CD8-positive, alpha-beta memory T cell (primary cell): ENCODE measurements around the gene FDPS. TPM values are rescaled to one million over a fixed set of nuclear protein-coding genes. Genes with fewer than 3 reads are reported as not detected.

ENCODE experiments used
- CTCF ChIA-PET: fragments of 350-600 bp; sonication (Branson Sonifier 250); formaldehyde crosslinking; loops from one replicate; lab custom pipeline; 2021; ENCODE audit warnings: antibody characterized with exemption; lab: Charles Lee
- POLR2A ChIA-PET: fragments of 350-600 bp; sonication (Branson Sonifier 250); formaldehyde crosslinking; loops from one replicate; lab custom pipeline; 2021; ENCODE audit warnings: antibody characterized with exemption; lab: Charles Lee
- DNase-seq, 5 donors: peaks; one replicate each; pipeline versions ENCODE4 v3.0.0 to v3.0.0-alpha.2; 2020 to 2022; ENCODE audit warnings: mixed read lengths in 1 of 5
- H3K27ac ChIP-seq: one replicate; pipeline ENCODE4 v1.7.0; 2013; ENCODE audit warnings: low read depth, mild to moderate bottlenecking, low read length, moderate library complexity
- H3K27me3 ChIP-seq: 2 replicates; pipeline ENCODE4 v1.7.0; 2013; ENCODE audit warnings: low read length, mild to moderate bottlenecking; ENCODE audit not compliant: insufficient read depth, poor library complexity, severe bottlenecking
- H3K36me3 ChIP-seq: 2 replicates; pipeline ENCODE4 v1.7.0; 2013; ENCODE audit warnings: mild to moderate bottlenecking, low read length, moderate library complexity; ENCODE audit not compliant: insufficient read depth
- H3K4me1 ChIP-seq: 2 replicates; pipeline ENCODE4 v1.7.0; 2013; ENCODE audit warnings: mild to moderate bottlenecking, low read length, moderate library complexity; ENCODE audit not compliant: insufficient read depth
- H3K4me3 ChIP-seq: 2 replicates; pipeline ENCODE4 v1.7.0; 2013; ENCODE audit warnings: mild to moderate bottlenecking, low read length
- H3K9me3 ChIP-seq: 2 replicates; pipeline ENCODE4 v1.7.0; 2013; ENCODE audit warnings: mild to moderate bottlenecking, low read length
- H3K27ac Mint-ChIP-seq, 8 donors: one replicate each; pipeline ENCODE4 v1.8.0; 2020 to 2021; ENCODE audit warnings: mixed read lengths in 8 of 8, mild to moderate bottlenecking in 6 of 8, inconsistent platforms in 3 of 8, moderate library complexity in 3 of 8
- H3K27me3 Mint-ChIP-seq, 2 donors: one replicate each; pipeline ENCODE4 v1.8.0; 2020 to 2021; ENCODE audit warnings: mixed read lengths in 2 of 2, mild to moderate bottlenecking in 1 of 2, moderate library complexity in 1 of 2
- H3K36me3 Mint-ChIP-seq, 3 donors: one replicate each; pipeline ENCODE4 v1.8.0; 2020 to 2021; ENCODE audit warnings: mixed read lengths in 3 of 3, inconsistent platforms in 1 of 3, mild to moderate bottlenecking in 1 of 3
- H3K4me1 Mint-ChIP-seq, 3 donors: one replicate each; pipeline ENCODE4 v1.8.0; 2020 to 2021; ENCODE audit warnings: mixed read lengths in 3 of 3, inconsistent platforms in 1 of 3, mild to moderate bottlenecking in 1 of 3
- H3K4me3 Mint-ChIP-seq, 7 donors: one replicate each; pipeline ENCODE4 v1.8.0; 2020 to 2021; ENCODE audit warnings: mixed read lengths in 7 of 7, mild to moderate bottlenecking in 6 of 7, moderate library complexity in 4 of 7, inconsistent platforms in 2 of 7
- H3K9me3 Mint-ChIP-seq, 5 donors: one replicate each; pipeline ENCODE4 v1.8.0; 2020 to 2022; ENCODE audit warnings: mixed read lengths in 5 of 5, mild to moderate bottlenecking in 3 of 5, moderate library complexity in 2 of 5, inconsistent platforms in 1 of 5
- polyA plus RNA-seq: library from polyadenylated mRNA; unstranded; fragments of 300-500 nt; fragmentation: Illumina TruSeq; gene quantifications from one replicate; pipeline ENCODE4 v1.2.3, GENCODE V29; 2021
- total RNA-seq, 2 experiments: library from RNA; stranded (reverse); gene quantifications; one replicate each; pipeline ENCODE4 v1.2.3, GENCODE V29; 2021

Gene FDPS
- total and polyA plus RNA-seq, 3 experiments from 2014 or later = 126 to 199 (median 194) TPM

DNA sequence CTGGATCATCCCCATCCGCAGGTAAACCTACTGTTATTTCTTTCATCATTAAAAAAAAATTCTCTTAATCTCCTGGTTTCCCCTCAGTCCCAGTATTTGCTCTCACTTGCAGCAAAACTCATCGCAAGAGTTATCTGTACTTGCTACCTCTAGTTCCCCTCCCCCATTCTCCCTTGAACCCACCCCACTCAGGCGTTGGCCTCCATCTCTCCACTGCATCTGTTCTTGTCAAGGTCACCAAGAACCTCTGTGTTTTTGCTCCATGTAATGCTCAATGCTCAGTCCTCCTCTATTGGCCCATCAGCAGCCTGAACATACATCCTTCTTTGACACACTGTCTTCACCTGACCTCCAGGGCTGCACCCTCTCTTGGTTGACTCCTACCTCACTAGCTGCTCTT, 12.0 kb upstream of the FDPS start:
- Mint-ChIP-seq H3K27me3 (peaks cover 23 to 36% of the 10 kb centered on the region in 2 donors), H3K9me3 (no peaks in the 10 kb centered on the region), H3K27ac (no peak overlapping the region), H3K4me3 (no peak overlapping the region), H3K4me1 (peaks cover 0 to 5% (median 3%) of the 10 kb centered on the region in 3 donors), H3K36me3 (no peaks in the 10 kb centered on the region)
- no peak overlapping the region for H3K4me3 ChIP-seq
- no peaks in the 10 kb centered on the region for H3K4me1 ChIP-seq
- H3K27me3 ChIP-seq = no peaks in the 10 kb centered on the region
- DNase-seq = no peak
- POLR2A ChIA-PET = no interaction called here
- no peaks in the 10 kb centered on the region for H3K36me3 ChIP-seq
- CTCF ChIA-PET = interaction anchor here (0.6 kb wide), 1 partner anchor 16 kb away, joined by 3 read pairs; no protein-coding TSS in a partner anchor
- no peak overlapping the region for H3K27ac ChIP-seq
- no peaks in the 10 kb centered on the region for H3K9me3 ChIP-seq

GRCh38 chr1:155297384-155297783, 11.3 kb upstream of the FDPS start:
- H3K27me3 ChIP-seq = no peaks in the 10 kb centered on the region
- Mint-ChIP-seq H3K27ac (no peak overlapping the region), H3K4me3 (no peak overlapping the region), H3K27me3 (peaks cover 22 to 36% of the 10 kb centered on the region in 2 donors), H3K9me3 (no peaks in the 10 kb centered on the region), H3K36me3 (no peaks in the 10 kb centered on the region), H3K4me1 (peaks cover 0 to 5% (median 3%) of the 10 kb centered on the region in 3 donors)
- no peaks in the 10 kb centered on the region for H3K36me3 ChIP-seq
- POLR2A ChIA-PET = no interaction called here
- H3K27ac ChIP-seq = no peak overlapping the region
- H3K4me3 ChIP-seq = no peak overlapping the region
- H3K9me3 ChIP-seq = no peaks in the 10 kb centered on the region
- DNase-seq = no peak
- H3K4me1 ChIP-seq = no peaks in the 10 kb centered on the region
- CTCF ChIA-PET = interaction anchor here (0.6 to 1.0 kb wide), 4 partner anchors 17 to 25 kb away, joined by 3 to 5 read pairs (median 4); no protein-coding TSS in a partner anchor

GRCh38 chr1:155300024-155300423, 8.6 kb upstream of the FDPS start:
- DNase-seq = no peak
- peaks cover 16 to 29% of the 10 kb centered on the region in 2 donors for H3K27me3 Mint-ChIP-seq
- Histone ChIP-seq H3K4me3 (no peak overlapping the region), H3K27me3 (no peaks in the 10 kb centered on the region), H3K4me1 (no peaks in the 10 kb centered on the region), H3K9me3 (no peaks in the 10 kb centered on the region), H3K36me3 (no peaks in the 10 kb centered on the region), H3K27ac (no peak overlapping the region)
- ChIA-PET CTCF (interaction anchor here (1.4 to 1.5 kb wide), 2 partner anchors 8 to 23 kb away, joined by 4 to 5 read pairs; partner anchors contain the start of gene FDPS), POLR2A (no interaction called here)
- no peak overlapping the region for H3K4me3 Mint-ChIP-seq
- H3K36me3 Mint-ChIP-seq = peaks cover 0 to 1% (median 0%) of the 10 kb centered on the region in 3 donors
- no peak overlapping the region for H3K27ac Mint-ChIP-seq
- H3K9me3 Mint-ChIP-seq = peaks cover 0 to 1% (median 0%) of the 10 kb centered on the region in 5 donors
- H3K4me1 Mint-ChIP-seq = peaks cover 0 to under 1% (median 0%) of the 10 kb centered on the region in 3 donors

GRCh38 chr1:155300553-155301329, 7.9 kb upstream of the FDPS start:
- H3K36me3 Mint-ChIP-seq = peaks cover 0 to 1% (median 0%) of the 10 kb centered on the region in 3 donors
- CTCF ChIA-PET = interaction anchor here (1.4 to 1.5 kb wide), 2 partner anchors 7 to 23 kb away, joined by 4 to 5 read pairs; partner anchors contain the start of gene FDPS
- peaks cover 12 to 24% of the 10 kb centered on the region in 2 donors for H3K27me3 Mint-ChIP-seq
- Histone ChIP-seq H3K27me3 (no peaks in the 10 kb centered on the region), H3K9me3 (no peaks in the 10 kb centered on the region), H3K4me1 (no peaks in the 10 kb centered on the region), H3K27ac (peak overlapping the region; percentile 43), H3K36me3 (no peaks in the 10 kb centered on the region), H3K4me3 (no peak overlapping the region)
- no peak overlapping the region for H3K27ac Mint-ChIP-seq
- H3K9me3 Mint-ChIP-seq = peaks cover 0 to 1% (median 0%) of the 10 kb centered on the region in 5 donors
- no peak overlapping the region for H3K4me3 Mint-ChIP-seq
- no peak for DNase-seq
- POLR2A ChIA-PET = no interaction called here
- H3K4me1 Mint-ChIP-seq = no peaks in the 10 kb centered on the region

DNA sequence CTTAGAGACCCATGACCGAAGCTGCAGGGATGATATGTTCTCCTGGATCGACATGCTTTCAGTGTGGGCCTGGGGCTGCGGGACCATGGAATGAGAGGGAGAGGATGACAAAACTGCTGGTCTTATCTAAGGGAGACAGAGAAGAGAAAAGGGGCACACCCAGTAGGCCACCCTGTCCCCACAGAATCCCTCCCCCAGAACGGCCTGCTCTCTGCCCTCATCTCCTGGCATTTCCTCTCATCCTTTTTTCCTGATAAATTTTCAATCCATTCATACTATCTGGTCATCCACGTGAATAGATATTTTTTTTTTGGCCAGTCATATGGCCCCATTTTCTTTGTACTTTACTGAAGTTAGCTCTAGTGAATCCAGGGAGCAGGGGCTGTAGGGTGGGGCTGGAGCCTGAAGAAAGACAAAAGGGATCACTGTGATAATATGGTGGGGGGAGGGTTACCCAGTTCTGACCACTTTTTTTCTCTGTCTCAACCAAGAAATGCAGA, 7.3 kb upstream of the FDPS start, which contains the start of gene PKLR:
Gene PKLR (minus strand): TSS at position 97 of the 500 bp plus-strand sequence. CDS start 43 bp downstream, at position 54.
- ChIA-PET POLR2A (no interaction called here), CTCF (no interaction called here)
- no peaks in the 10 kb centered on the region for H3K4me1 ChIP-seq
- H3K9me3 Mint-ChIP-seq = peaks cover 0 to 1% (median 0%) of the 10 kb centered on the region in 5 donors
- H3K9me3 ChIP-seq = no peaks in the 10 kb centered on the region
- peaks cover 9 to 18% of the 10 kb centered on the region in 2 donors for H3K27me3 Mint-ChIP-seq
- DNase-seq = no peak
- no peak within 1 kb of the TSS for H3K4me3 Mint-ChIP-seq
- no peaks in the 10 kb centered on the region for H3K27me3 ChIP-seq
- H3K27ac Mint-ChIP-seq = no peak within 1 kb of the TSS
- no peak within 1 kb of the TSS for H3K4me3 ChIP-seq
- H3K4me1 Mint-ChIP-seq = no peaks in the 10 kb centered on the region
- peaks cover 0 to 1% (median 0%) of the 10 kb centered on the region in 3 donors for H3K36me3 Mint-ChIP-seq
- H3K27ac ChIP-seq = peak within 1 kb of the TSS; percentile 43
- no peaks in the 10 kb centered on the region for H3K36me3 ChIP-seq

DNA sequence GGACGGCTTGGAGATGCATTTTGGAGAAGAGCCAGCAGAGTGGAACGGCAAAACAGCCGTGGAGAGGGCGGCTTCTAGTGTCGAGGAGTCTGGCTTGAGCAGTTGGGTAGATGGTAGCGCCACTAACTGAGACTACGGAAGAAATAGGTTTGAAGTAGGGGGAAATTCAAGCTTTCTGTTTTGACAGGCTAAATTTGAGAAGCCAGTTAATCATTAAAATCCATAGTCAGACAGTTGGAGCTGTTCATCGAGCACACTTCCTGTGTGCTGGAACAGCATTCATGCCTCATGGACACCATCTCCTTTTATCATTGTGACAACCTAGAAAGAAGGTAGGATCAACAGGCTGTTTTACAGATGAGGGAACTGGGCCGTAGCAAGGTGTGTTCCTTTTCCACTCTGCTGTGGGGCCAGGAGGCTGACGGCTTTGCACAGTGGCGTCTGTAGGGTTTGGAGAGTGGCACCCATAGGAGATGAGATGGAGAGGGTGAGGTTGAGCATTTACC, 4.1 kb upstream of the FDPS start:
- ChIA-PET POLR2A (no interaction called here), CTCF (interaction anchor here (1.2 kb wide), 1 partner anchor 54 kb away, joined by 4 read pairs; no protein-coding TSS in a partner anchor)
- H3K36me3 ChIP-seq = no peaks in the 10 kb centered on the region
- peaks cover 13% of the 10 kb centered on the region for H3K4me1 ChIP-seq
- H3K36me3 Mint-ChIP-seq = peaks cover 0 to 8% (median 1%) of the 10 kb centered on the region in 3 donors
- peaks cover 11 to 17% (median 14%) of the 10 kb centered on the region in 3 donors for H3K4me1 Mint-ChIP-seq
- H3K4me3 ChIP-seq = no peak overlapping the region
- DNase-seq = no peak
- H3K27me3 Mint-ChIP-seq = peaks cover 2 to 8% of the 10 kb centered on the region in 2 donors
- H3K27ac Mint-ChIP-seq = peak overlapping the region in 4 of 8 donors; percentile 18 to 60 (median 48)
- no peak overlapping the region for H3K27ac ChIP-seq
- H3K9me3 Mint-ChIP-seq = peaks cover 0 to 1% (median 0%) of the 10 kb centered on the region in 5 donors
- no peaks in the 10 kb centered on the region for H3K9me3 ChIP-seq
- no peaks in the 10 kb centered on the region for H3K27me3 ChIP-seq
- H3K4me3 Mint-ChIP-seq = no peak overlapping the region

- H3K9me3 Mint-ChIP-seq = peaks cover 0 to 1% (median 0%) of the 10 kb centered on the region in 5 donors
- ChIA-PET CTCF (interaction anchor here (0.7 to 1.2 kb wide), 2 partner anchors 55 to 645 kb away, joined by 3 to 4 read pairs; no protein-coding TSS in a partner anchor), POLR2A (interaction anchor here (0.7 kb wide), 1 partner anchor 215 kb away, joined by 5 read pairs; no protein-coding TSS in a partner anchor)
- H3K27me3 Mint-ChIP-seq = peaks cover 2 to 8% of the 10 kb centered on the region in 2 donors
- Histone ChIP-seq H3K36me3 (no peaks in the 10 kb centered on the region), H3K27ac (no peak overlapping the region), H3K4me3 (no peak overlapping the region), H3K9me3 (no peaks in the 10 kb centered on the region), H3K4me1 (peaks cover 24% of the 10 kb centered on the region), H3K27me3 (no peaks in the 10 kb centered on the region)
- DNase-seq = peak in 1 of 5 donors; percentile 33
- peak overlapping the region in 6 of 8 donors; percentile 18 to 76 (median 43) for H3K27ac Mint-ChIP-seq
- H3K36me3 Mint-ChIP-seq = peaks cover 0 to 15% (median 1%) of the 10 kb centered on the region in 3 donors
- peaks cover 16 to 29% (median 26%) of the 10 kb centered on the region in 3 donors for H3K4me1 Mint-ChIP-seq
- H3K4me3 Mint-ChIP-seq = peak overlapping the region in 2 of 7 donors; percentile 41
These were observed 2.7 kb upstream of the FDPS start for GRCh38 chr1:155305881-155306391.
